ENCODE measurements around the gene CACNA1I. TPM values are rescaled to one million over a fixed set of nuclear protein-coding genes. Genes with fewer than 3 reads are reported as not detected.

The CACNA1I gene
- total RNA-seq, 4 donors from 2014 or later: under 0.01 to 0.39 (median 0.33) TPM; not detected in 1

DNA sequence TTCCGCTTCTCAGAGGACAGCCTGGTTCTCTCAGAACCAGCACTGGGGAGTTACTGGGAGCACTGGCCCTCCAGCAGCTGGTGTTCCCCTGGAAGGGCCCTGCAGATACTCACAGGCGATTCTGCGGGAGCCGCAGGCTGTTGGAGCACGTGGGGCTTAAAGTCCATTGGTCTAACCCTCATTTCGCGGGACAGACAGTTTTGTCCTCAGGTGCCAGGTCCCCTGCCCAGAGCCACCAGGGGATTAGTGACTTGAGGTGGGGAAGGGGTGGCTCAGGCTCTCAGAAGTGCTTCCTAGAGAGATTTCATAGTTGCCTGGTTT lies 53.9 kb downstream of the CACNA1I start:
- TF ChIP-seq POLR2A (IDR thresholded peaks at IDR 0.05; ENCODE audit: low read depth) (no peak), EP300 (IDR thresholded peaks at IDR 0.05) (no peak), POLR2AphosphoS5 (IDR thresholded peaks at IDR 0.05) (no peak)
- TF ChIP-seq, protein P1, sequence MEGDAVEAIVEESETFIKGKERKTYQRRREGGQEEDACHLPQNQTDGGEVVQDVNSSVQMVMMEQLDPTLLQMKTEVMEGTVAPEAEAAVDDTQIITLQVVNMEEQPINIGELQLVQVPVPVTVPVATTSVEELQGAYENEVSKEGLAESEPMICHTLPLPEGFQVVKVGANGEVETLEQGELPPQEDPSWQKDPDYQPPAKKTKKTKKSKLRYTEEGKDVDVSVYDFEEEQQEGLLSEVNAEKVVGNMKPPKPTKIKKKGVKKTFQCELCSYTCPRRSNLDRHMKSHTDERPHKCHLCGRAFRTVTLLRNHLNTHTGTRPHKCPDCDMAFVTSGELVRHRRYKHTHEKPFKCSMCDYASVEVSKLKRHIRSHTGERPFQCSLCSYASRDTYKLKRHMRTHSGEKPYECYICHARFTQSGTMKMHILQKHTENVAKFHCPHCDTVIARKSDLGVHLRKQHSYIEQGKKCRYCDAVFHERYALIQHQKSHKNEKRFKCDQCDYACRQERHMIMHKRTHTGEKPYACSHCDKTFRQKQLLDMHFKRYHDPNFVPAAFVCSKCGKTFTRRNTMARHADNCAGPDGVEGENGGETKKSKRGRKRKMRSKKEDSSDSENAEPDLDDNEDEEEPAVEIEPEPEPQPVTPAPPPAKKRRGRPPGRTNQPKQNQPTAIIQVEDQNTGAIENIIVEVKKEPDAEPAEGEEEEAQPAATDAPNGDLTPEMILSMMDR (IDR thresholded peaks at IDR 0.05): no peak
- H3K9me3 ChIP-seq: no peaks in the 10 kb centered on the region
- H3K4me3 ChIP-seq: no peak overlapping the region
- H3K27me3 ChIP-seq: peaks cover 0 to 99% (median 22%) of the 10 kb centered on the region in 4 donors
- WGBS: 43% methylated on average over 7 of the region's 7 CpGs
- H3K27ac ChIP-seq (replicated peaks in 1 of 4): no peak overlapping the region
- no peaks in the 10 kb centered on the region for H3K36me3 ChIP-seq
- no peak for DNase-seq (ENCODE audit: extremely low spot score)
- intact Hi-C loops (cut with DNase I): loop anchor here (10.0 kb wide), 1 partner anchor 400 kb away; no protein-coding TSS in a partner anchor
- peaks cover 0 to 3% (median 0%) of the 10 kb centered on the region in 4 donors for H3K4me1 ChIP-seq

DNA sequence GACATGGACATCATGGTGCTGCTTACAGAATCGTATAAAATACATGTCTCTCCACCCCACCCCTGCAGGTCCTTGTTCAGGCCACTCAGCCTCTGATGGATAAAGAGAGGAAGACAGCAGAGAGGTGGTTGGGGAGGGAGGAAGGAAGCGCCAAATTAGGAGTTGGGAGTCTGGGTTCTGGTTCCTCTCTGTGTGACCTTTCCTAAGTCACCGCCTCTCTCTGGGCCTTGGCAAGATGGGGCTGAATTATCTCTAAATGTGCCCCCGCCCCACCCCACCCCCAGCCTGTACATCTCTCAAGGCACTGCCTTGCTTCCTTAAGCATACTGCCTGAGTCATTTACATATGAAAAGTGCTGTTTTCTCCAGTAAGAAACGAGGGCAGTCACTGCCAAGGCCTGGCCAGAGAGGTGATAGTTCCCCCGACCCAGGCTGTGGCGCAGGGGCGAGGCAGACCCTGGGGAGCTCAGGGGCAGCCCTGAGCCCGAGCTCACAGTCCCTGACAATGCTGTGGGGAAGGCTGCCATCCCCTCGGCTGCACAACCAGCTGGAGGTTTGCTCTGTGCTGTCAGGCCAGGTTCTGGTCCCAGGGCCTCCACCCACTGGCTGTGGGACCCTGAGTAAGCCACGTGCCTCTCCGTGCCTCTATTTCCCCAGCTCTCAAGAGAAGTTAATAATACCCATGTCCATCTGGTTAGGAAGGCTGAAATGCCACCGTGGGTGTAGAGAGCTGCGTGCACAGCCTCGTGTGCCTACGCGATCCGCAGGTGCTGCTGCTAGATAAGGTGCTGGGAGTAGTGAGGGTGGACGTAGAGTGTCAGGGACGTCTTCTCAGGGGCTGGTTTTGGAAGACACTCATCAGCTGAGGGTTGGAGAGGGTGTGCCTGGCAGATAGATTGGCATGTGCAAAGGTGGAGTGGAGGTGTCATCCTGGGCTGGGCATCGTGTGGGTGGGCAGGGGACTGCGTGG lies 55.3 kb downstream of the CACNA1I start:
- WGBS: 79% methylated on average over 17 of the region's 22 CpGs
- DNase-seq (ENCODE audit: extremely low spot score): no peak
- Histone ChIP-seq H3K27me3 (peaks cover 0 to 99% (median 19%) of the 10 kb centered on the region in 4 donors), H3K4me3 (no peak overlapping the region), H3K4me1 (peaks cover 0 to 3% (median 0%) of the 10 kb centered on the region in 4 donors), H3K36me3 (no peaks in the 10 kb centered on the region), H3K27ac (replicated peaks in 1 of 4) (no peak overlapping the region), H3K9me3 (no peaks in the 10 kb centered on the region)
- TF ChIP-seq POLR2A (IDR thresholded peaks at IDR 0.05; ENCODE audit: low read depth) (no peak), POLR2AphosphoS5 (IDR thresholded peaks at IDR 0.05) (no peak), EP300 (IDR thresholded peaks at IDR 0.05) (no peak)
- TF ChIP-seq, protein P1 (IDR thresholded peaks at IDR 0.05): no peak
- intact Hi-C loops (cut with DNase I): loop anchor here (10.0 kb wide), 1 partner anchor 399 kb away; no protein-coding TSS in a partner anchor

DNA sequence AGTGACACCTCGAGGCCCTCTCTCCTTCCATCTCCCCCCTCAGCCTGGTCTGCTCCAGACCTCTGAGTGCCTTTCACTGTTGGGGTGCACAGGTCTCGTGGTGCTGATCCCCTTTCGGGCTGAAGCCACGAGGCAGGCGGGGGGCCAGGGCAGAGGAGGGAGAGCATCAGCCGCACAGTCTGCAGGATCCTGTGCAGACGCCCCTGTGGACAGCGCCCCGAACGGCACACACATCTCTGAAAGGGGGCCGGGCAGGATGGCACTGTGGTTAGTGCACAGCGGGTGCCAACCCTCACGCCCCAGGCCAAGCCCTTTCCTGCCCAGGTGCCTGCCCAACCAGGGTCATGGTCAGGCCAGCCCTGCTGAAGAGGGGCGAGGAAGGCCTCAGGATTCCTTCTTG lies 56.7 kb downstream of the CACNA1I start:
- Histone ChIP-seq H3K9me3 (no peaks in the 10 kb centered on the region), H3K27me3 (peaks cover 0 to 99% (median 13%) of the 10 kb centered on the region in 4 donors), H3K36me3 (no peaks in the 10 kb centered on the region), H3K4me1 (peaks cover 0 to 3% (median 0%) of the 10 kb centered on the region in 4 donors), H3K27ac (replicated peaks in 1 of 4) (no peak overlapping the region), H3K4me3 (no peak overlapping the region)
- 90% methylated on average over 2 of the region's 14 CpGs for WGBS
- TF ChIP-seq EP300 (IDR thresholded peaks at IDR 0.05) (no peak), POLR2A (IDR thresholded peaks at IDR 0.05; ENCODE audit: low read depth) (no peak), POLR2AphosphoS5 (IDR thresholded peaks at IDR 0.05) (no peak)
- TF ChIP-seq, protein P1 (IDR thresholded peaks at IDR 0.05): no peak
- intact Hi-C loops (cut with DNase I): loop anchor here (10.0 kb wide), 1 partner anchor 398 kb away; no protein-coding TSS in a partner anchor
- DNase-seq (ENCODE audit: extremely low spot score): no peak

DNA sequence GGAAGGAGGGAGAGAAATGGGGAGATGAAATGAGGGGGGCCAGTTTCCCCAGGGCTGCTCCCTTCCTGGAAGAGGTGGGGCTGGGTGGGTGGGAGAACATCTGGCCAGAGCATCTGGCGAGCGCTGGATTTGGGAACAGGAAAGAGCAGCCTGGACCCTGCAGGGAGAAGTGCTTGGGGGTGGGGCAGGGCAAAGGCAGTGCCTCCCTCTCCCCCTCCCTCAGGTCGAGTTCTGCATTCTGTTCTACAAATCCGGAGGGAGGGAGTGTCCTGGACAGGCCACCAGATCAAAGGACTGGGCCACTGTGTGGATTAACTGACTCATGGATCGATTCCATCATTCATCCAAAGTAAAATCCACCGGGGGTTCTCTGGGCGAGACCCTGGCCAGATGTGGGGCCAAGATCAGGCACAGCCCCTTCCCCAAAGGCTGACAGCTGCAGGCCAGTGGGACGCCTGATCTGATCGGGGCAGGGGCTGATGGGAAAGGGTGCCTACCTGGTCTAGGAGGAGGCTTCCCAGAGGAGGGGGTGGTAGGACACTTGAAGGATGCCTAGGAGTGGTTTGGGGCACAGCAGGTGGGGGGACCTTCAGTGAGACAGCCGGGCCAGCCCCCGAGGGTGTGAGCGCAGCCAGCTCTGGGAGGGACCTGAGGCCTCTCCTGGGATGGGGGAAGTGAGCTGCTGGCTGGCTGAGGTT lies 57.5 kb downstream of the CACNA1I start:
- TF ChIP-seq POLR2A (IDR thresholded peaks at IDR 0.05; ENCODE audit: low read depth) (no peak), EP300 (IDR thresholded peaks at IDR 0.05) (no peak), POLR2AphosphoS5 (IDR thresholded peaks at IDR 0.05) (no peak)
- TF ChIP-seq, protein P1 (IDR thresholded peaks at IDR 0.05): no peak
- peaks cover 0 to 99% (median 7%) of the 10 kb centered on the region in 4 donors for H3K27me3 ChIP-seq
- no peak overlapping the region for H3K27ac ChIP-seq (replicated peaks in 1 of 4)
- no peaks in the 10 kb centered on the region for H3K4me1 ChIP-seq
- intact Hi-C loops (cut with DNase I): loop anchor here (10.0 kb wide), 1 partner anchor 397 kb away; no protein-coding TSS in a partner anchor
- no peak for DNase-seq (ENCODE audit: extremely low spot score)
- H3K4me3 ChIP-seq: no peak overlapping the region
- no peaks in the 10 kb centered on the region for H3K36me3 ChIP-seq
- 62% methylated on average over 11 of the region's 12 CpGs for WGBS
- no peaks in the 10 kb centered on the region for H3K9me3 ChIP-seq

Data from esophagus muscularis mucosa (tissue), 4 donors.